ENCODE measurements around the gene INPP5A.
"Not testable (repeated sequence)": the region's sequence is repeated elsewhere in the genome, so short reads cannot be mapped to it uniquely, and the experiment has no call there.

INPP5A gene

DNA sequence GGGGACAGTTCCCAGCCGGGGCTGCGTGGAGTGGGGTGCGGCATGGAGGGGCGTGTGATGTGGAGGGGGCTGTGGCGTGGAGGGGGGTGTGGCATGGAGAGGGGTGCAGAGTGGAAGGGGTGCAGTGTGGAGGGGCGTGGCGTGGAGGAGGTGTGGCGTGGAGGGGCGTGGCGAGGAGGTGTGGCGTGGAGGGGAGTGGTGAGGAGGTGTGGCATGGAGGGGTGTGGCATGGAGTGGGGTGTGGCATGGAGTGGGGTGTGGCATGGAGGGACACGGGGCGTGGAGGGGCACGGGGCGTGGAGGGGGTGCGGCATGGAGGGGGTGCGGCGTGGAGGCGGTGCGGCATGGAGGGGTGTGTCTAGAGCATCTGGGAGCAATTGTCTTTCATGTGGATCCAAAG lies 214.8 kb downstream of the INPP5A start:
- no peak for DNase-seq

DNA sequence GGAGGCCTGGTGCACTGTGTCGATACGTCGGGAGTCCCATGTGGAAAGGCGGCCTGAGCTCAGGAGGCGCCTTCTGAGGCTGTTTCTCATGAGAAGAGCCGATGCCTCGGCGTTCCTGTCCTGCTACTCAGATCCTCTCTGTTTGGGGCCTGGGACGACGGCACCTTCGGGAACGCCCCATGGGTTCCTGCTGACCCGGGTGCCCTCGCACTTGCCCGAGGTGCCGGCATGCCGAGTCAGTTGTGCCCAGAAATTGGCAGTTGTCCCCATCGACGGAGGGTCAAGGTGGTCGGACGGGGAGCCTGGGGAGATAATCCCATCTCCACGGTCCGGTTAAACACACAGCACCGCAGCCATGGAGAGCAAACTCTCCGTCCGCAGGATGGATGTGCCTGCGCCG lies 215.4 kb downstream of the INPP5A start:
- DNase-seq, result no peak

DNA sequence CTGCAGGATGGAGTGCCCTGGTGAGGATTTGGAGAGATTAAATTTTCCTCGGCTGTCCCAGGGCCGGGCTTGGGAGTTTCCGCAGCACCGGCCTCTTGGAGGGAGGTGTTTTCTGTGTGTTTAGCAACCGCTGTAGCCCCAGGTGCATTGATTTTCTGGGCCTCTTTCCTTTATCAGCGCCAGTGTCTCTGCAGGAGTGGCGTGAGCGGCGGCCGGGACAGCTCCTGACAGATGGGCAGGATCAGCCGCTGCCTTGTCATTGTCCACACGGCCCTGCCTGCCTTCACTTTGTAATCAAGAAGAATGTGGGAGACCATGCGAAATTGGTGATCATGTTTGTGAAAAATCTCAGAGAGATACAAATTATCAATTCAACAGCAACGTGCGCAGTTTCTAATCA lies 216.0 kb downstream of the INPP5A start:
- no peak for DNase-seq

DNA sequence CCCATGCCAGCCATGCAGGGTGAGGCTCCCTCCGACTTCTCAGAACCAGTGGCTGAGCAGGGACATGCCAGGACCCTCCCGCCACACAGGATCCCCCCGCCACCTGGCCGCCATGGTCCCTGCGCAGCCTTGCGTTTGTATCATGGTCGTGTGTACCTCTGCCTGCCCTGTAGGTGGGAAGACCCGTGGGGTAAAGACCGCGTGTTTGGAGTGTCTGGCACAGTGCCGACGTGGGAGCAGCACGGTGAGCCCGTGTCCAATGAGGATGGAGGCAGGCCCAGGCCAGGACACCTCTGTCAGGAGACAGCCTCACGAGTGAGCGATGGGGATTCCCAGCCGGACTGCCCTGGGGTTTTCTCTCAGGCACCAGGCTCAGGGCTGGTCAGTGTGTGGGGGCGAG lies 216.5 kb downstream of the INPP5A start:
- no peak for DNase-seq

DNA sequence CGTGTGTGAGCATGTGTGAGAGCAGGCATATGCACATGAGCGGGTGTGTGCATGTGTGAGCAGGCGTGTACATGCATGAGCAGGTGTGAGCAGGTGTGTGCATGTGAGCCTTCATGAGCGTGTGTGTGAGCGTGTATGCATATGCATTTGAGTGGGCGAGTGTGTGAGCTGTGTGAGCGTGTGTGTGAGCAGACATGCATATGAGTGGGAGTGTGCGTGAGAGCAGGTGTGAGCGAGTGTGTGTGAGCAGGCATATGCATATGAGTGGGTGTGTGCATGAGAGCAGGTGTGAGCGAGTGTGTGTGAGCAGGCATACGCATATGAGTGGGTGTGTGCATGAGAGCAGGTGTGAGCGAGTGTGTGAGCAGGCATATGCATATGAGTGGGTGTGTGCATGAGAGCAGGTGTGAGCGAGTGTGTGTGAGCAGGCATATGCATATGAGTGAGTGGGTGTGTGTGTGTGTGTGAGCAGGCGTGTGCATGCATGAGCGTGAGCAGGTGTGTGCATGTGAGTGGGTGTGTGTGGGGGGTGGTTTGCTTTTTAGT lies 217.7 kb downstream of the INPP5A start:
- no peak for DNase-seq

DNA sequence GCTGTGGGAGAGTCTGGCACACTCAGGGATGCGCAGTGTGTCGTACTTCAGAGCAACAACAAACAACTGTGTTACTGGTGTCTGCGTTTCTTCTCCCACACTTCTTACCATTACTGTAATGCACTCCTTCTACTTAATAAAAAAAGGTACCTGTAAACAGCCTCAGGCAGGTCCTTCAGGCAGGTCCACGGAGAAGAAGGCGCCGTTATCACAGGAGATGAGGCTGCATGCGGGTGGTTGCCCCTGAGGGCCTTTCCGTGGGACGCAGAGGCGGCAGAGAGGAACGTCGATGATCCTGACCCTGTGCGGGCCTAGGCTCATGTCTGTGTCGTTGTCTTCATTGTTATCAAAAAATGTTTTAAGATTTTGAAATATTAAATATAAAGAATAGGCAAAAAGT lies 219.0 kb downstream of the INPP5A start:
- no peak for DNase-seq

DNA sequence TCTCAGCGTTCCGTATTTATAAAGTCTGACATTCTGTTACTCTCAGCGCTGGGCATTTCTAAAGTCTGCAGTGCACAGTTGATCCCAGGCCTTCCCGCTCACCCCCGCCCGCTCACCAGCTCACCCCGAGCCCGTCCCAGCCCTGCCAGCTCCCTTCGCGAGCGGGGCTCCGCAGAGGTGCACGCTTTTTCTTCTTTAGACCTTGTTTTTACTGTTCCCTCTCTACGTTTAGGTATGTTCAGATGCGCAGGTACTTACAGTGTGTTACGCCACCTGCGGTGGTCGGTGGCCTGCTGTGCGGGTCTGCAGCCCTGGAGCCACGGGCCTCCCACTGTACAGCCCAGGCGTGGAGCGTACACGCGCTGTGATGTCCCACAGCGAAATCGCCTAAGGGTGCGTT lies 219.6 kb downstream of the INPP5A start:
- DNase-seq, result no peak

DNA sequence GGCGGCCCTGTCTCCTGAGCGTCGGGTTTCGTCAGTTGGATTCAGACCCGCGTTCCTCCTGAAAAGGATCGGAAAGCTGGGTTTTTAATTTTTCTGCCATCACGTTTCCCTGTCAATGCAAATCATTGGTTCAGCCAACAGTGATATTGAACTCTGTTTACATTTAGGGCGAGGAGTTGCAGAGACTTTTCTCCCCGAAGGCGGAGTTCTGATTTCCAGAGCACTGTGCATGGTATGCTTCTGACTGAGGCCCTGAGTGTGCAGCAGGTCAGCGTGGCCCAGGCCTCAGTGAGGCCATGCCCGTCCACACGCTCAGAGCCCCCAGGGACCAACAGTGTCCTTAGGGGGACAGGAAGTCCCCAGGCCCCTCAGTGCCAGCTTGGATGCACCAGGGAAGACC lies 221.3 kb downstream of the INPP5A start:
- no peak for DNase-seq

DNA sequence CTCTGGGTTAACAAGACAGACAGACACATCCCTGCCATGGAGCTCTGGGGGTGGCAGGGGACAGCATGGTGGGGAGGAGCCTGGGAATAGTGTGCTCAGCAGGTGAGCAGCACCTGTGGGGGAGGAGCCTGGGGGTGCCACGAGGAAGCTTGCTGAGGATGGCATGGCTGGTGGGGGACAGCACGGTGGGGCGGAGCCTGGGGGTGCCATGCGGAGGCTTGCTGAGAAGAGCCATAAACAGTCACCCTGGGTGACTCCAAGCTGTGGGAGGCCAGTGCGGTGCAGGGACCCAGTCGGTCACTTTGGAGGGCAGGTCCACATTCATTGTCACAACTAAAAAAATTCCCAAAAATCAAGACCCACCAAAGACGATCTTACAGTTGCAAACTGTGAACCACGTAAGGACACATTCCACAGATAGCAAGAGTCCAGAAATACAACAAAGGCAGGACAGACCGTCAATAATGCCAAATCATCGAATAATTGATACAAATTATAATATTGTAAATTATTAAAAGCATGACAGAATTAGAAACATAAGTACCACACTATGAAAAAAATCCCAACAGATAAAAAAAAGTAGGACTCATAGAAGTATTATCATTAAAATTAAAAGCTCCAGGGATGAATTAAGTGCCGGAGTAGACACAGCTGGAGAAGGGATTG lies 223.9 kb downstream of the INPP5A start:
- DNase-seq, result no peak

DNA sequence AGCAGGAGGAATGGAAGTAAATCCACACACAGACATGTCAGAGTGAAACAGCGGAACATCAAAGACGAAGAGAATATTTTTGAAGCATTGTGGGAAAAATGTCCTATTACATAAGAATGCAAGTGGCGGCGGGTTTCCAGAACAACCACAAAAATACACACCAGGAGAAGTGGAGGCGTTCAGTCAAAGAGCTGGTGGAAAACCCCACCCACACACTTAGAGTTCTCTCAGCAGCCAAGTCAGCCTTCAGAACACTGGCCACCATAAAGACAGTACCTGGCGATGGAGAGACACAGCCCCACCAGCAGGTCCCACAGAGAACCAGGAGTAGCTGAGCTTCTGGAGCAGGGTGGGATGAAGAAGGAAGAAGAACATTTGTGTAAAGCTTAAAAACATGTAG lies 224.7 kb downstream of the INPP5A start:
- DNase-seq, result no peak

DNA sequence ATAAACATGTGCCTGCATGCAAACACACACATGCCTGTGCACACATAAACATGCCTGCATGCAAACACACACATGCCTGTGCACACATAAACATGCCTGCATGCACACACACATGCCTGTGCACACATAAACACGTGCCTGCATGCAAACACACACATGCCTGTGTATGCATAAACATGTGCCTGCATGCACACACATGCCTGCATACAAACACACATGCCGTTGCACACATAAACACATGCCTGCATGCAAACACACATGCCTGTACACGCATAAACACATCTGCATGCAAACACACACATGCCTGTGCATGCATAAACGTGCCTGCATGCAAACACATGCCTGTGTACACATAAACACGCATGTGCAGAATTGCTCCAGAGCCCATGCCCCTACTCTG lies 226.0 kb downstream of the INPP5A start:
- DNase-seq, result no peak

DNA sequence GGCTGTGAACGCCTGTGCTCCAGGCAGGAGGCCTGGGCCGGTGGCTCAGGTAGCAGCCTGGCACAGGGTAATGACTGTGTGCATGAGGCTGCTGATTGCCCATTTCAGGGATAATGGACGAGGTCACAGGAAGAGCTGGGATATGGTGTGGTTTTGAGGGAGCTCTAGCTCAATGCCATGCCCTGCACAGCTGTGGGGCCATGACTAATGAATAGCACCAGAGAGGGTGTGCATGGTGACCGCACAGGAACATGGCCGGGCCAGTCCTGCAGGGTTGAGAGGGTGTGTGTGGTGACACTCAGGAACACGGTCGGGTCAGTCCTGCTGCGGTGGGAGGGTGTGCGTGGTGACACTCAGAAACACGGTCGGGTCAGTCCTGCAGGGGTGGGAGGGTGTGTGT lies 226.5 kb downstream of the INPP5A start:
- no peak for DNase-seq

DNA sequence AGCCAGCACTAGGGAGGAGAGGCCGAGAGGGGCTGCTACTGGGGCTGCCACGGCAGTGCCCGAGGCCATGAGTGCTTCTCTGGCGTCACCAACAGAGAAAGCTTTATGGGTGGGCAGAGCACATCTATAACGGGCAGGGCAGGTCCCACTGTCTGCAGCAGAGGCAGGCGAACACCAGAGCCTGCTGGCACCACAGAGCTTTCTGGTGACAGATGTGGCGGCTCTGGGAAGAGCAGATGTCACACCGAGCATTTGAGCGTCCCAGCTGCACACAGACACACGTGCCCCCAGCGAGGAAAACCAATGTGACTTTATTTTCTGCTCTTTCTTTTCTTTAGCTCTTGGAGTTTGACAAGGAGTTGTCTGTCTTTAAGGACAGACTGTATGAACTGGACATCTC lies 227.8 kb downstream of the INPP5A start:
- peak; percentile 26 to 41 for DNase-seq

DNA sequence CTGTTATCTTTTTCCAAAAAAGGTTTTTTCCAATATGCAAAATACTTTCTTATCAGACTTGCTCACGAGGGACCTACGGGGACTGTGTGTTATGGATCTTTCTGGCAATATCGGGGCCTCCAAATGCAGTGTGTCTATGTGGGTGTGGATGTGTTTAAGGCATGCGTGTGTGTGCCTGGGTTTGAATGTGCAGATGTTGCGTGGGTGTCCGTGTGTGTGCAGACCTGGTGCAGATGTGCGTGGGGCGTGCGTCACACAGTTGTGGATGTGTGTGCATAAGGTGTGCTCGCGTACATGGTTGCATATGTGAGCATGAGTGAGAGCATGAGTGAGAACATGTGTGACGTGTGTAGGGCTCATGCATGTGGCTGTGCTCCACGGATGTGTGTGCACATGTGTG lies 228.7 kb downstream of the INPP5A start:
- no peak for DNase-seq

DNA sequence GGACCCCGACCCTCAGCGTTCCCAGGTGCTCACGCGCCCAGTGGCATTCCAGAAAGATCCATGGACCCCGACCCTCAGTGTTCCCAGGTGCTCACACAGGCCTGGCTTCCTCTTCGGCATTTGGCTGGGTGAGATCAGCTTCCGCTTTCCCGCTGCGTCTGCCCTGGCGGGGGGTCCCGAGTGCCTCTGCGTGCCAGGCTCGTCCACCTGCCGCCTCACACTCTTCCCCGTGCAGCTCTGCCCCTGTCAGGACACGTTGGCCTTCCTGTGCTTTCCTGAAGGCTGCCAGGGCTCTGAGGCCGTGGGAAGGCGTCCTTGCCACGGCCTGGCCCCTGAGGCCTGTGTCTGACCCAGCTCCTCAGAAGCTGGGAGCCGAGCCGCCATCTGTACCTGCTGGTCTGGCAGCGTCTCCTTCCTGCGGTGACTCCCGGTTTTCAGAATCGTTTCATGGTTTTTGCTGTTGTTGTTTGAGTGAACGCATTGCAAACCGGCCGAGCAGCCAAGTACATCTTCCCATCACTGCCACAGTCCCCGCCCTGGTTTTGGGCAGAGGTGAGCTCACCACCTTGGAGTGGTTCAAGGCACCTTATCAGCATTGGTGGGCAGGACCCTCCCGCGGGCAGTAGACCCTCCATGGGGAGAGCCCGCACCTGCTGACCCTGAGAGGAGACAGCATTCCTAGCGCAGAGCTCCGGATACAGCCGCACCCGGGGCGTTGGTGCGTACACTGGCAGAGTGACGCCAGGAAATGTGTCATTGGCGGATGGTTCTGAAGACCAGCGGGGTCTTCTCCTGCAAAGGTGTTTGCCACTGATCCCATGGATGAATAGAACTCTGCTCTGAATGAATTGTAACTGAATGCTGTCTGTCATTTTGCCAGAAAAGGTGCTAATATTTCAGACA lies 231.0 kb downstream of the INPP5A start:
- DNase-seq, result no peak

DNA sequence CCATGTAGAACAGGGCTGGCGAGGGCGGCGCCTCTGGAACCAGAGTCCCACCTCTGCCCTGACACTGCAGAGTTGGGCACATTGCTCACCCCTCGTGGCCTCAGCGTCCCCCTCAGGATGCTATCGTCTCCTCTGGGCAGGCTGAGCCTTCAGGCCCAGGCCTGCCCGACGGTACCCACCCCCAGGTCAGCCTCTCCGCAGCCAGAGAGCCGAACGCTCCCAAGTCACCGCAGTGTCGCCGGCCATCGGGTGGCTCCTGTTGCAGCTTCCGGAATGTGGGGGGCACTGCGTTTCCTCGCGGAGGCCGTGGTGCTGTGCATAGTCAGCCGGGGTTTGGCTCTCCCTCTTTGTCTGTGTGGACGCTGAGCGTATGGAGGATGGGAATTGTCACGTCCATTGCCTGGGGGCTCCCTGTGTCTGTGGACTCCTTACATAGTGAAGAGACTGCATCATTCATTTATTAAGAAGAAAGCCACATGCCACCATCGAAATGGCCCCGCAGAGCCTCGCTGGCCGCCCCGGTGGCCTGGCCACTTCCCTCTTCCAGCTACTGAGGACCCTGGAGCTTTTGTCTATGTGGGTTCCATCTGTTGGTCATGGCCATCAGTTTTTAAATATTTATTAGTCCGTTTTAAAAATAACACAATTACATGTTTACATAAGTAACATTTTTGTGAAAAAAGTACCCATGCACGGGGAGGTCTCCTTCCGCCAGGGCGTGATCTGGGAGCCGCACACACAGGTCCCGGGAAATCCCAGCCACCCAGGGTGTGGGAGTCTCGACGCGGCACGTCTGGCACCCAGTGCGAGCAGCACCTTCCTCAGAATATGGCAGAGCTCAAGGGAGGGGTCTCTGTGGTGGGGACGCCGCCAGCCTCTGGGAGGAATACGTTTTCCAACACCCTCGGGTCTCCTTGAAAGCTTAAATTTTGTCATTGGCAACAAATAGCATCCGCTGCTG lies 232.8 kb downstream of the INPP5A start:
- DNase-seq, result no peak

DNA sequence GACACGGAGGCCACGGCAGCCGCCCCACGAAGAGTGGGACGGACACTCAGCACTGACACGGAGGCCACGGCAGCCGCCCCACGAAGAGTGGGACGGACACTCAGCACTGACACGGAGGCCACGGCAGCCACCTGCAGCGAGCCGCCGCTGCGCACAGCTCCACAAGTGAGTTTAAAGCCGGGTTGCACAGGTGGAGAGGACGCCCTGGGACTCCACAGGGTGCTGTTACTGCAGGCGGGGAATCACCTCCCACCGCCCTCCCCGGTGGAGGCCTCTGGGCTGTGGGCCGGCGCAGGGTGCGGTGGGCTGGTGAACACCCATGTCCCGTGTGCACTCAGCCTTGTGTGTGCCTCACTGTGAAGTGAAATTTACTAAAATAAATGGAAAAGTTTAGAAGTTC lies 235.2 kb downstream of the INPP5A start:
- DNase-seq, result not testable (repeated sequence)

DNA sequence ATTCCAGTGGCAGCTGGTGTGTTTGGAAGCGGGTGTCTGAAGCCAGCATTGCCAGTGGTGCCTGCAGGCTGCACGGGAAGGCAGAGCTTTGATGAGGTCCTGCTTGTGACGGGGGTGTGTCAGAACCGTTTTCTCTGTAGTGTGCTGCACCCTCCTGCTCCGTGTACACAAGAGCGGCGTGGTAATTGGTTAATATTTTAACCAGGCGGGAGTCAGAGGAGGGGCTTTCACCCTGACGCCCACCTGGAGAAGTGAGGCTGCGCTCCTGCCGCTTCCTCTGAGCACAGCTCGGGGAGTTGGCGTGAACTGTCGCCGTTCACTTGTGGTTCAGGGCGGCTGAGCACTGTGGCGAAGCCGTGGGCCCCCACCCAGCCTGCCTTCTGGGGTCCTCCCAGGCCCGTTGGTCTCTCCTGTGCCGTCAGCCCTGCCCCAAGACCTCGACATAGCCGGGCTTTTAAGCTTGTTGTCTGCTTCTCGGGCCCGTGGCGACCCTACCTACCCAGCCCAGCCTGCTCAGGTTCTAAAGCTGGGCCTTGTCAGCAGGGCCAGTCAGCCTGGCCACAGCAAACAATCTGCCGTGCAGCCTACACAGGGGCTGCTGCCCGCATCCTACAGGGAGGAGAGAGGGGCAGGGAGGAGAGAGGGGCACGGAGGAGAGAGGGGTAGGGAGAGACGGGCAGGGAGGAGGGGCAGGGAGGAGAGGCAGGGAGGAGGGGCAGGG lies 236.8 kb downstream of the INPP5A start:
- DNase-seq, result no peak

DNA sequence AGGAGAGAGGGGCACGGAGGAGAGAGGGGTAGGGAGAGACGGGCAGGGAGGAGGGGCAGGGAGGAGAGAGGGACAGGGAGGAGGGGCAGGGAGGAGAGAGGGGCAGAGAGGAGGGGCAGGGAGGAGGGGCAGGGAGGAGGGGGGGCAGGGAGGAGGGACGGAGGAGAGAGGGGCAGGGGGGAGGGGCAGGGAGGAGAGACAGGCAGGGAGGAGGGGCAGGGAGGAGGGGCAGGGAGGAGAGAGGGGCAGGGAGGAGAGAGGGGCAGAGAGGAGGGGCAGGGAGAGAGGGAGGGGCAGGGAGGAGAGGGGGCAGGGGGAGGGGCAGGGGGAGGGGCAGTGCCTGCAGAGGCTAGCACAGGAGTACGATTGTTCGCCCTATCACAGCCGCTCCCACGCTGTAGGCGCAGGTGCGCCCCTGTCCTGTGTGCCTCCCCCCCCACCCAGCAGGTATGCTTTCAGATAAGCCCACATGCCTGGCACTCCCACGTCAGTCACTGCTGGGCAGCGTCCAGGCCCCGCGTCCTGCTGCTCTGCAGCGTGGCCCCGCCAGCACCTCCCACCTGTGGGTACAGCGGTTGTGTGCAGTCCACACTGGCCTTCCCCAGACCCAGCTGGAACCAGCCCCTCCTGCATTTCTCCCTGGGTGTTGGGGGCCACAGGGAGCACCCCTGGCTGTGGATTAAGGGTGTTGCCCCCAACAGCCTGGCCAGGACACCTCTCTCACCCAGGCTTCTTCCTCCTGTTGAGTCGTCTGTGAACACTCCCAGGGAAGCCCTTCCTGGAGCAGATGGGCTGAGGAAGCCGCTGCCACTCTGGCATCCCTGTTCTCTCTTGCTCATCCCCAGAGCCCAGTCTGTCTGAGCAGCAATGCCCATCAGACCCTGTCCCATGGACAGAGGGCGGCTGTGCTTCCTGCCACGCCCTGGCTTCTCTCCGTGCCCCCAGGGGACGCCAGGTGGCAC lies 237.6 kb downstream of the INPP5A start:
- DNase-seq, result peak in 1 of 2 experiments; percentile 29

DNA sequence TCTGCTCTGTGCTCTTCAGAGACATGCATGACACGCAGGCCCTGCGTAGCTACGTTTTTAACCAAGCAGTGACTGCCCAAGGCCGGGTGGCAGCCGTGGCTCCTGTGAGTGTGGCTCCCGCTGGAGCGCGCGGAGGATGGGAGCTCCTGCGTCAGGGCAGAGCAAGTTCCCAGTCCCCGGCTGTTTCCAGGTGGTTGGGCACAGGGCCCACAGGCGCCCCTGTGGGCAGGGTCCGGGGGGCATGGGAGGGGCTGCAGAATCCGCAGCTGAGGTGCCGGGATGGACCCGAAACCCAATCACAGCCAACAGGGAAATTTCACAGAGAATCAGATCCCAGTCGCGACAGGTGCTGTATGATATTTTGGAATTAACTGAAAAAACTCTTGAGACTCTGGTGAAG lies 238.6 kb downstream of the INPP5A start:
- peak in 1 of 2 experiments; percentile 10 for DNase-seq

DNA sequence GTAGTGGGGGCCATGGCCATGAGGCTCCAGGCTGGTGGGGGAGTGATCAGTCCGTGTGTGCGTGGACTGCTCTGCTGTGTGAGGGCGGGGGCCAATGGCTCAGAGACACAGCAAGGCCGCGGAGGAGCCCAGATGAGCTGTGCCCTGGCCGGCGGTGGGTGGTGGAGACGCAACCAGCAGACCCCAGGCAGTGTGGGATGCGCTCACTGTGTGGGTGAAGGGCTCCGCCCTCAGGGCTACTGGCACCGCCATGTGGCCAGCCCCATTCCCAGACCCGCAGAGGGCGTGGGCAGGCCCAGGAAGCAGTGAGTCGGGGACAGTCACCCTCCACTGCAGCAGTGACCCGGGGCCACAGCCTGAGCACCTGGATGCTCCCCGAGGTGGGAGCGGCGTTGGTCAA lies 239.2 kb downstream of the INPP5A start:
- no peak for DNase-seq
